GM21723 (cell line): ENCODE measurements around the gene CYB5RL.
"Not testable (repeated sequence)": the region's sequence is repeated elsewhere in the genome, so short reads cannot be mapped to it uniquely, and the experiment has no call there.

ENCODE experiments used
- ATAC-seq: cut with Tn5 transposase; IDR thresholded peaks from one replicate; pipeline ENCODE4 v1.9.1; 2021; ENCODE audit warnings: mild to moderate bottlenecking, moderate library complexity; ENCODE audit not compliant: unreplicated experiment

CYB5RL gene

GRCh38 chr1:54227091-54227602, 27.3 kb upstream of the CYB5RL start:
- no peak for ATAC-seq

GRCh38 chr1:54225986-54226559, 26.2 kb upstream of the CYB5RL start:
- no peak for ATAC-seq

DNA sequence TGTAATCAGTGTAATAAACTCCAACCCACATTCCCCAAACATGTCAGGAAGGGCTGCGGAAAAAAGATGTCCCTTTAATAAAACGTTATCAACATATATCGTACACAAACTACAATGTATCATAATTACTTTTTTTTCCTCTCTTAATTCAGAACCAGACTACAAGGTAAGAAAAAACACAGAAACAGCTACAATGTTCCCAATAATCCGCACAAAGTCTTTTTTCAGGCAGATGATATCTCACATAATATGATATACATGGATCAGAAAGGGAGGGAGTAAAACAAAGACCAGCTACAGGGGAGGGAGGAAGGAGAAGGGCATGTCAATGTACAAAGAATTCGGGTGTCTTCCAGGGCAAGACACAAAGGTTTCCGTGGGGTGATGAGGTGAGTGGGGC, 25.5 kb upstream of the CYB5RL start:
- no peak for ATAC-seq

DNA sequence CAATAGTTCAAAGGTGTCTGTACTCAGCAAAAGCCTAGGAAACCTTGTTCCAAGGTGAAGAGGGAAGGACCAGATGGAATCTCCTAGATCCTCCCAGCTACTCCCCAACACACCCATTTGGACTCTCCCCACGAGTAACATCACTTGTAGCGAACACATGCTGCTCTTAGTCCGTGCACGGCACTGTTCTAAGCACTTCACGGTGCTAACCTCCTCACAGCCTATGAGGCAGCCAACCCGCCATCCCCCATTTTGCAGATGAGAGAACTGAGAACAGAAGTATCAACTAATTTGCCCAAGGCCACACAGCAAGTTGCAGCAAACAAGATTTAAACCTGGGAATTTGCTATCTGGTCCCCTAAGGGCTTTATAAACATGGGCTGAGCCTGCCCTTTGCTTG, 24.4 kb upstream of the CYB5RL start:
- no peak for ATAC-seq

- ATAC-seq: no peak
Measured at GRCh38 chr1:54223441-54224202, 23.8 kb upstream of the CYB5RL start.

DNA sequence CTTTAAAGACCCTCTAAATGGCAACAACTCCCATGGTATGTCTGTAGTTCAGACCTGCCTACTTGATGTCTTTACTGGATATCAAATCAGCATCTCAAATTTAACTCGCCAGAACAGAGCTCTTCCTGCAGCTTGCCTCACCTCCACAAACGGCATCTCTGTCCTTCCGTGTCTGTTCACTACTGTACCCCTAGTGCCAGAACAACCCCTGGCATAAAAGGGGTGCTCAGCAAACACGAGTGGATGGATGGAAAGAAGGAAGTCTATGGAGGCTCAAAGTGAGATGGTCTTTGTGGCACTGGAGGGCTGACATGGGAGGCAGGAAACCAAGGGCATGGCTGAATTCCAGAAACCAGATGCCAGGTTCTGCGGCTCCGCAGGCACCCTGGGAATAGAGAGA, 22.9 kb upstream of the CYB5RL start:
- no peak for ATAC-seq

GRCh38 chr1:54221867-54222484, 22.1 kb upstream of the CYB5RL start:
- ATAC-seq: no peak

DNA sequence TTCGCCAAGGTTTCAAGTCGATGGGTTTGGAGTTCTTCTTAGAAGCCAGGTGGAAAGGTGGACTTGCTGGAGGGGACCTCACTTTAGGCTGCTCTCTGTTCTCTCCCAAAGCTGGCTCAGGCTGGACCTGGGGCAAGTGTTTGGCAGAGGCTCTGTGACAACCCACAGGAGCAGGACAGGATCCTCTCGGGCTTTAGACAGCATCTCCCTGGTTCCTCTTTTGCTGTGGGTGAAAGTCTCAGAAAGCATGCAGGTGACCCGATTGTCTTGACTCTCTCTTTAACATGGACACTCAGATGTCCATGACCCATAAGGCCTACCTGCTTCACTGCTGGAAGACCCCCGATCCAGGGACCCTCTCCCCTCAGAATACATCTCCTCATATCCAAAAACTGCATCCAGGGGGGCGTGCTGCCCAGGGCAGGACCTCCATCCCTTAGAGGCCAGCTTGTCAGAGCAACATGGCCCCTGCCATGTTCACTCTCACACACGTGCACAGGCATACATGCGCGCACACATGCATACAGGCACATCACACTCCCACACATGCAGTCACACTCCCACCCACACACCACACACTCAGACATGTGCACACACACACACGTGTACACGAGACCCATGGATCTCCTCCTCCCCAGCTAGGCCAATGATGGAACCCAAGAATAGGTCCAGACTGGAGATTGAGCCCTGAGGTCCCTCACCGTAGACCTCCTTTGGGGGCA, 21.4 kb upstream of the CYB5RL start:
- no peak for ATAC-seq

DNA sequence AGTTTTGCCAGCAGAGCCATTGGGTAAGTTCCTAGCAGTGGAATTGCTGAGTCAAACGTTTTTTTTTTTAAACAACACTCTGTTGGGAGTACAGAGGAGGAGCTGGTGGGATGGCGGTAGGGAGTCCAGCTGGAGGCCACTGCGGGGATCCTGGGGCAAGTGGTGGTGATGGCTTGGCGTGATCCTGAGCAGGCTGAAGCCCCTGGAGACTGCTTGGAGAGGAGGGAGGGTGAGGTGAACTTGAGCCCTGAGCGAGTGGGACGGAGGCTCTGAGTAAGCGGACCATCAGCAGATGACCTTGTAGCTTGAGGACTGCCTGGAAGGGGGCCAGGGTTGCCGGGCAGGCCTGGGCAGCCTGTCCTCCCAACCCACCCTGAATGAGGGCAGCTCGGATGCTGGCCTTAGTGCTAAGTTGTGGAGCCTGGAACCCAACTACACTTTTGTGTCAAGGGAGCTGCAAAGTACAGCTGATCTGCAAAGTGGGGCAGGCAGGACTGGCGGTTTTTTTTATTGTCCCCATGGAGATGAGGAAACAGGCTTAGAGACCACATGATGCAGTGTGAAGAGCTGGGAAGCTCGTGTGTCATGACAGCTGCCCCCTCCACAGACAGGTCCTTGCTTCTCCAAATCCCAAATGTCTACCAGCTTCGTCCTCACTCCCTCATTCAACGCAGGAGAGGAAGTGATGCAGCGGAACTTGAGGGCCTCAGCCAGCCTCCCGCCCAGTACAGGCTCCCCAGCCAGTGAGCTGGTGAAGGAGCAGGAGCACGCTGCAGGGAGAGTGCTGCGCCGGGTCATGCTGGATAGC, 20.4 kb upstream of the CYB5RL start:
- no peak for ATAC-seq

- no peak for ATAC-seq
Measured at GRCh38 chr1:54219688-54220003, 19.8 kb upstream of the CYB5RL start.

- no peak for ATAC-seq
Measured at GRCh38 chr1:54218883-54219687, 19.3 kb upstream of the CYB5RL start.

DNA sequence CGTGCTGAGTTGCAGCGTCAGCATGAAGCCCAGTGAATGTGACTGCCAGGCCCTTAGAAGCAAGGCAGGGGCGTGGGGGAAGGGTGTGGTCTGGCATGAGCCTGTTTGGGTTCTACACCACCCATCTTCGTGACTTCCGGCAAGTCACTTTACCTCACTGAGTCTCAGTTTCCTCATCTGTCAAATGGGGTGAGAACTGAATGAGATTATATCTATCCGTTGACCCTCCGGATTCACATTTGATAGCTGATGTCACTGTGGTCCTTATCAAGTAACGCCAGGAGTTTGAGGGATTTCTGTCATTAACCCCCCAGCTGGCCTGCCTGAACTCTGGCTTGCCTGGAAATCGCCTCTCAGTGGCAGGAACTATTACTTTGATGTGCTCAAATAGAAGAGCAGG, 15.7 kb upstream of the CYB5RL start:
- ATAC-seq: no peak

GRCh38 chr1:54212872-54213271, 13.0 kb upstream of the CYB5RL start:
- no peak for ATAC-seq

DNA sequence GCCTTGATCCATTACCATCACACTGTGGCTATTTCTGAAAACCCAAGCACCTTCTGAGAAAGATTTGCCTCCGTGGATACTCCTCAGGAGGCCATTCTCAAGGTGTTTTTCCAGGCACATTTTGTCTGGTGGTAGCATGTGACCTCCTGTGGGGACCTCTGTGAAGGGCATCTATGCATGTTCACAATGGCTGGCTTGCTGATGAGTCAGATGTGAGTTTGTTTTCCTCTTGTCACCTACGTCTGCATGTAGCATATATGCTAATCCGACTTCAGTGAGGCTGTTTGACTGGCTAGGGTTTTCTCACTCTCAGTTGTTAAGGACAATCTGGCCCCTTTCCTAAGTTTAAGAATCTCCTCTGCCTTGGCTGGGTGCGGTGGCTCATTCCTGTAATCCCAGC, 8.1 kb upstream of the CYB5RL start:
- ATAC-seq: not testable (repeated sequence)

DNA sequence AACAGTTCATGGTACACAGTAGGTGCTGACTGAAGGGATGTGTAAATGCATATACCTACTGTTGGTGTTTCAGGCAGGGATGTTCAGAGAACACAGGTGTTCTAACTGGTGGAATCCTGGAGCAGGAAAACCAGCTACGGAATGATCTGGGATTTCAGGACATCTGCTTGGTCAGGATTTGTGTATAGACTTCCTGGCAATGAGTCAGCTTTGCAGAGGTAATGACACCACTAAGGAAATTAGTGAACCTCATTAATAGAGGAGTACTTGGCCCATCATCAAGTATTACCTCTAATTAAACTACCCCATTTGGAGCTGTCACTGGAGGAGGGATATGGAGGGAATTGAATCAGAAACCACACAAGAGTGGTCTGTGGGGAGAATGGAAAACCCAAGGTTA, 7.5 kb upstream of the CYB5RL start:
- no peak for ATAC-seq

DNA sequence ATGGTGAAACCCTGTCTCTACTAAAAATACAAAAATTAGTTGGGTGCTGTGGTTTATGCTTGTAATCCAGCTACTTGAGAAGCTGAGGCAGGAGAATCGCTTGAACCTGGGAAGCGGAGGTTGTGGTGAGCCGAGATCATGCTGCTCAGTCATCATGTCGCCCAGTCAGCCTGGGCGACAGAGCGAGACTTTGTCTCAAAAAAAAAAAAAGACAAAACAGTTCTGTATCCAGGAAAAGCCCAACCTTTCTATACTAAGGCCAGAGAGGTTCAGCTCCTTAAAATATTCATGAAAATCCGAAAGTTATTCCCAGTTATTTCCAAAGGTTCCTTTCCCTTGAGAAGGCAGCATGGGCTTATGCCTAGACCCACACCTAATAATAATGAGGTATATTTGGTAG, 4.4 kb upstream of the CYB5RL start:
- no peak for ATAC-seq

GRCh38 chr1:54200519-54200997, 728 bp upstream of the CYB5RL start:
- ATAC-seq: peak; percentile 12

DNA sequence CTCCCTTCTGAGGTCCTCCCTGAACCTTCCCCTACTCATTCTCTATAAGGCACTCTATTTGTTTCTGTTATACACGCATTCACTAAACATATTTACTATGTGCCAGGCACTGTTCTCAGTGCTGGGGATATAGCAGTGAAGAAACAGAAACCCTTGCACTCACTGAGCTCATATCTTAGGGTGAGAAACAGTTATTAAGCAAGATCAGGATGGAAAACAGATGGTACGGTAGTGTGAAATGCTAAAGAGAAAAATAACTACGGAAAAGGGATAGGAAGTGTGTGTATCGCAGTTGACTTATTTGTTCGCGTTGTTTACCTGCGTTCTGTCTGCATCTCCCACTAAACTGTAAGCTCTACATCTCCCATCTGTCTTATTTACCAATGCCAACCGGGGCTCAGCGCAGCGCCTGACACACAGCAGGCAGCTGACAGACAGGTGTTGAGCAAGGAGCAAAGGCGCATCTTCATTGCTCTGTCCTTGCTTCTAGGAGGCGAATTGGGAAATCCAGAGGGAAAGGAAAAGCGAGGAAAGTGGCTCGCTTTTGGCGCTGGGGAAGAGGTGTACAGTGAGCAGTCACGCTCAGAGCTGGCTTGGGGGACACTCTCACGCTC, 572 bp downstream of the CYB5RL start:
- ATAC-seq: peak; percentile 3

DNA sequence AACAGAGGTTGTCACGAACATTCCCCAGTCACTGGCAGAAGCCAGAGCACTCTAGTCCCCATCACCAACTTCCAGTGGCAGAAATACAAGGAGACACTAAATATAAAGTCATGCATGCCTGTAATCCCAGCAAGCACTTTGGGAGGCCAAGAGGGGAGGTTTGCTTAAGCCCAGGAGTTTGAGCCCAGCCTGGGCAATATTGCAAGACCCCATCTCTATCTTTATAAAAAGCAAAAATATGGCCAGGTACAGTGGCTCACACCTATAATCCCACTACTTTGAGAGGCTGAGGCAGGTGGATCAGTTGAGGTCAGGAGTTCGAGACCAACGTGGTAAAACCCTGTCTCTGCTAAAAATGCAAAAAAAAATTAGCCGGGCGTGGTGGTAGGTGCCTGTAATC, 6.4 kb downstream of the CYB5RL start:
- ATAC-seq: no peak
